ENCODE data around the gene DCHS1.

The DCHS1 gene

GRCh38 chr11:6646918-6647679 is 8.5 kb downstream of the DCHS1 start:
- DNase-seq: no peak

- no peak for DNase-seq
Measured at GRCh38 chr11:6646576-6646917, 9.1 kb downstream of the DCHS1 start.

GRCh38 chr11:6646071-6646470 is 9.5 kb downstream of the DCHS1 start:
- no peak for DNase-seq

GRCh38 chr11:6642957-6643356 is 12.7 kb downstream of the DCHS1 start:
- DNase-seq: no peak

GRCh38 chr11:6640985-6641701 is 14.5 kb downstream of the DCHS1 start:
- DNase-seq: no peak

- no peak for DNase-seq
Measured at GRCh38 chr11:6640036-6640984, 15.3 kb downstream of the DCHS1 start.

GRCh38 chr11:6638429-6638828 is 17.2 kb downstream of the DCHS1 start:
- DNase-seq: no peak

GRCh38 chr11:6637871-6638270 is 17.7 kb downstream of the DCHS1 start:
- DNase-seq: no peak

- no peak for DNase-seq
Measured at GRCh38 chr11:6636480-6636879, 19.1 kb downstream of the DCHS1 start.

GRCh38 chr11:6635082-6635932 is 20.3 kb downstream of the DCHS1 start:
- DNase-seq: no peak

GRCh38 chr11:6634534-6634933 is 21.1 kb downstream of the DCHS1 start:
- no peak for DNase-seq

GRCh38 chr11:6633422-6634408 is 21.9 kb downstream of the DCHS1 start:
- DNase-seq: no peak

GRCh38 chr11:6632116-6633073 is 23.2 kb downstream of the DCHS1 start:
- DNase-seq: no peak

- no peak for DNase-seq
Measured at GRCh38 chr11:6631361-6631890, 24.2 kb downstream of the DCHS1 start.

- DNase-seq: no peak
Measured at GRCh38 chr11:6630632-6631291, 24.8 kb downstream of the DCHS1 start.

- no peak for DNase-seq
Measured at GRCh38 chr11:6629892-6630631, 25.5 kb downstream of the DCHS1 start.

GRCh38 chr11:6629573-6629891 is 26.1 kb downstream of the DCHS1 start:
- DNase-seq: no peak

- DNase-seq: no peak
Measured at GRCh38 chr11:6628526-6628925, 27.1 kb downstream of the DCHS1 start.
